Fibroblast of skin of right quadriceps (primary cell): ENCODE results near the gene ADAMTSL5.

Source experiments
- DNase-seq: peaks from one replicate; pipeline ENCODE4 v3.0.0-alpha.2; 2013

Gene ADAMTSL5

GRCh38 chr19:1461862-1462261 is 51.0 kb downstream of the ADAMTSL5 start:
- DNase-seq = no peak

DNA sequence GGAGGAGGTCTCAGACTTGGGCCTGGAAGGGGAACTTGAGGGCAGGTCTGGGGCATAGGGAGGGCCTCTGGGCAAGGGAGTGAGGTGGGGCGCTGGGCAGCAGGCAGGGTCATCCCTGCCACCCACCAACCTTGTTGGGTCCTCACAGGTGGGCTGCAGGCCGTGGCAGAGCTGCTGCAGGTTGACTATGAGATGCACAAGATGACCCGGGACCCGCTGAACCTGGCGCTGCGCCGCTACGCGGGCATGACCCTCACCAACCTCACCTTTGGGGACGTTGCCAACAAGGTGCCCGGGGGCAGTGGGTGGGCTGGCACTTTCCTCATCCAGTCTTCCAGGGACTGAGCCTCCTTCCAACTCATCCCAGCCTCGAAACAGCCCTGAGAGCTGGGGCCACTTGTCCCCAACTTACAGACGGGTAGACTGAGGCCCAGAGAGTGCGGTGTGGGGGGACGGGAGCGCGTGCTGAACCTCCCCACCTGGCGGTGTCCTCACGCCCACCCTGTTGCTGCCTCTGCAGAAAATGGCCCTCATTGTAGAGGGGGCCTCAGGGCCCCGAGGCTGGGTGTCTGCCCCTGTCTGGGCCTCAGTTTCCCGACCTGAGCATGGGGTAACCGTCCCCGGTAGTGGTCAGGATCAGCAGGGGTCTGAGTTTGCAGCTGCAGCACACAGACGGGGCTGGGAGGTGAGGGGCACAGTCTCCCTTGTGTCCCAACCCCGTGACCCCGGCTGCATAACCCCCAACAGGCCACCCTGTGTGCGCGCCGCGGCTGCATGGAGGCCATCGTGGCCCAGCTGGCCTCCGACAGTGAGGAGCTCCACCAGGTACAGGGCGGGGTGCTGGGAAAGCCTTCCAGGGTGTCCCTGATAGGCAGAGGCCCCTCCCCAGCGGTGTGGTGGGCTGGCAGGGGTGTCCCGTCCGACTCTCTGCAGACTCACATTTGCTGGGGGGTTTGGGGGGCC is 52.5 kb downstream of the ADAMTSL5 start:
- no peak for DNase-seq

GRCh38 chr19:1459479-1459878 is 53.3 kb downstream of the ADAMTSL5 start:
- DNase-seq = no peak

DNA sequence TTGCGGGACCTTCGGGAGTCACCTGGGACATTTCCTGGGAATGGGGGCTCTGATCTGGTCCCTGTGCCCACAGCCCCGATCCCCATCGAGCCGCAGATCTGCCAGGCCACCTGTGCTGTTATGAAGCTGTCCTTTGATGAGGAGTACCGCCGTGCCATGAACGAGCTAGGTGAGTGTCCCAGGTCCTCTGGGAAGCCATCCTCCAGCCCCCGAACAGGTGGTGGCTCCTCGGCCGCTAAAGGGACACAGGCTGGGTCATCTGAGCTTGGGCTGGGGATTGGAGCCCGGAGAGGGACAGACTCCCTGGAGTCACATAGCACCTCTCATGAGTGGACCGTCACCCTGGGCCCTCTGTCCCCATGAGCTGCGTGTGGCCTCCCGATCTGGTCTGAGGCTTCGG is 54.9 kb downstream of the ADAMTSL5 start:
- DNase-seq = no peak

DNA sequence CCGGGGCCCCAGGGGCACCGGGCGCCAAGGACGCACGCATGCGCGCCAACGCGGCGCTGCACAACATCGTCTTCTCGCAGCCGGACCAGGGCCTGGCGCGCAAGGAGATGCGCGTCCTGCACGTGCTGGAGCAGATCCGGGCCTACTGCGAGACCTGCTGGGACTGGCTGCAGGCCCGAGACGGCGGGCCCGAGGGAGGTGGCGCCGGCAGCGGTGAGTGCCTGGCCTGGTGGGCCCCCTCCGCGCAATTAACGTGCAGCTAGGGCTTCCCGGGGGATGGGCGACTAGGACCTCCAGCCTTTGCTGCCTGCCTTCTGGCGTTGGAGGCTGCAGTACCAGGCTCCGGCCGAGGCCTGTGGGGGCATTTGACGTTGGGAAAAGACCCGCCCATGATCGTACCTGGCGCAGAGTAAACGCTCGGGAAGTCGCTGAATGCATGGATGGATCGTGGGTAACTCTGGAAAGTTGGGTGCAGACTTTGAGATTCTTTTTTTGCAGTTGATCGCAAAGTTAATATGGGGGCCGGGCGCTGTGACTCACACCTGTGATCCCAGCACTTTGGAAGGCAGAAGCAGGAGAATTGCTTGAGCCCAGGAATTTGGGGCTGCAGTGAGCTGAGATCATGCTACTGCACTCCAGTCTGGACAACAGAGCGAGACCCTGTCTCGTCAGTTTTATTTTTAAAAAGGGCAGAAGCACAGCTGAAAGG is 55.6 kb downstream of the ADAMTSL5 start:
- no peak for DNase-seq

DNA sequence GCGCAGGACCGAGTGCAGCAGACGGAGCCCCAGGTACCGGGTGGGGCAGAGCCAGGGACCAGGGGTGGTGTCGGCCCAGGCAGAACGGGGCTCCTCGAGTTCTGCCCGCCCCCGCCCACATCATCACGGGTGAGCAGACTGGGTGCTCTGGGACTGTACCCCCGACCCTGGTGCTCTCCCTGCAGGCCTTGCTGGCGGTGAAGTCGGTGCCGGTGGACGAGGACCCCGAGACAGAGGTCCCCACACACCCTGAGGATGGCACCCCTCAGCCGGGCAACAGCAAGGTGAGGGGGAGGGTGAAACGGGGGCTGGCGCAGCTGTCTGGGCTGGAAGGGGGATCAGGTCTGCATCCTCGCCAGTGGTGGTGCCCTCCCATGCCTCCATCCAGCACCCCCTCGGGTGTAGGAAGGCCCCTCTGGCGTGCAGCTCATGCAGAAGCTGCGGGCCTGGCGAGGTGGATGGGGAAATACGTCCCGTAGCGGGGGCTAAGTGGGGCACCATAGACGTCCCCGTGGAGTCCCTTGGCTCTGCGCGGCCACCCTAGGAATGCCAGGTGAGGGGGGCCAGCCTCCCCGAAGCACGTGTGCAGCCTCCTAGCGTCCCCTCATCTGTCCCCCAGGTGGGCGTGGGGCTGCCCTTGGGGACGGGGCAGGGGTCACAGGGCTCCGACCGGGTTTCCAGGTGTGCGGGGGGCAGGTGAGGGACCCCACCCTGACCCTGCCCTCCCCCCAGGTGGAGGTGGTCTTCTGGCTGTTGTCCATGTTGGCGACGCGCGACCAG is 56.5 kb downstream of the ADAMTSL5 start:
- no peak for DNase-seq

- DNase-seq = peak; percentile 45
These were observed 57.3 kb downstream of the ADAMTSL5 start for GRCh38 chr19:1455336-1456120.
